Transverse colon (tissue), 4 donors: ENCODE data around the gene ATP8B4. TPM values are rescaled to one million over a fixed set of nuclear protein-coding genes. Genes with fewer than 3 reads are reported as not detected.

Experiments
- DNase-seq: peaks from one replicate; pipeline ENCODE4 v3.0.0-alpha.2; 2019
- H3K27ac ChIP-seq, 4 donors: fragments of 200-600 bp; sonication (generic); 2 replicates each; pipeline ENCODE4 v1.5.1; 2016 to 2018; ENCODE audit warnings: inconsistent platforms in 4 of 4
- H3K27me3 ChIP-seq: fragments of 200-600 bp; sonication (generic); 2 replicates; pipeline ENCODE4 v1.5.1; 2017; ENCODE audit warnings: inconsistent platforms
- H3K36me3 ChIP-seq, 4 donors: fragments of 200-600 bp; sonication (generic); 2 replicates each; pipeline ENCODE4 v1.5.1; 2017 to 2019; ENCODE audit warnings: inconsistent platforms in 4 of 4
- H3K4me1 ChIP-seq, 4 donors: fragments of 200-600 bp; sonication (generic); 2 replicates each; pipeline ENCODE4 v1.5.1; 2017 to 2020; ENCODE audit warnings: inconsistent platforms in 4 of 4
- H3K4me3 ChIP-seq, 4 donors: fragments of 200-600 bp; sonication (generic); 1 replicate in 1 of 4; 2 replicates in 3 of 4; pipeline versions ENCODE4 v1.5.1 to v1.6.1; 2017 to 2019; ENCODE audit warnings: inconsistent platforms in 4 of 4
- H3K9me3 ChIP-seq, 2 donors: fragments of 200-600 bp; sonication (generic); 2 replicates each; pipeline ENCODE4 v1.5.1; 2017 to 2019; ENCODE audit warnings: inconsistent platforms in 2 of 2
- CTCF ChIP-seq, 5 experiments: fragments of 200-600 bp in 3 of 5; fragments of 450-650 bp in 2 of 5; sonication (generic) in 3 of 5; IDR thresholded peaks; 1 replicate in 2 of 5; 2 replicates in 3 of 5; pipeline ENCODE4 v1.5.1; 2016 to 2017; ENCODE audit warnings: antibody characterized with exemption in 5 of 5, inconsistent platforms in 3 of 5, mild to moderate bottlenecking in 2 of 5, moderate library complexity in 1 of 5
- EP300 ChIP-seq: sonication (generic); formaldehyde crosslinking; IDR thresholded peaks from one replicate; pipeline ENCODE4 v1.6.1; 2017; ENCODE audit warnings: antibody characterized with exemption, low read depth
- POLR2A ChIP-seq: fragments of 450-650 bp; IDR thresholded peaks from one replicate; pipeline ENCODE4 v1.6.1; 2016; ENCODE audit warnings: antibody characterized with exemption, mild to moderate bottlenecking, moderate library complexity
- POLR2AphosphoS5 ChIP-seq, 3 donors: sonication (generic); formaldehyde crosslinking; IDR thresholded peaks; one replicate each; pipeline ENCODE4 v1.6.1; 2016; ENCODE audit warnings: antibody characterized with exemption in 3 of 3
- WGBS, 2 donors: methylation state at CpG; one replicate each; pipeline ENCODE4 v1.1.5; 2018; ENCODE audit warnings: low coverage in 1 of 2; 5-methylcytosine and 5-hydroxymethylcytosine counted together
- in situ Hi-C, 4 donors: fragments of 200-750 bp; cut with MboI; loops; one replicate each; pipeline versions ENCODE4 v1.15.0 to v1.15.1; 2017; ENCODE audit warnings: low sequenced_read_pairs in 3 of 4, low pct_ligation_motif_present in 1 of 4, low pct_unique_long_range_greater_than_20kb in 1 of 4
- intact Hi-C: fragments of 100-400 bp; cut with DNase I; formaldehyde crosslinking; loops from one replicate; pipeline ENCODE4 v1.15.1; 2023; ENCODE audit warnings: low total_unique reads
- total RNA-seq, 4 donors: library from RNA; depleted of rRNA; stranded (reverse); fragments of >200 nt; gene quantifications; one replicate each; pipeline ENCODE4 v1.1.0, GENCODE V29; 2016

Gene ATP8B4
- total RNA-seq, 4 donors from 2014 or later = 6.2 to 26.2 (median 8.5) TPM

- Histone ChIP-seq H3K9me3 (no peaks in the 10 kb centered on the region), H3K27me3 (no peaks in the 10 kb centered on the region), H3K4me3 (no peak overlapping the region), H3K27ac (peak overlapping the region in 3 of 4 donors; percentile 4 to 50 (median 13)), H3K36me3 (no peaks in the 10 kb centered on the region), H3K4me1 (peaks cover 0 to 5% (median 0%) of the 10 kb centered on the region in 4 donors)
- 76 to 78% methylated on average over 2 of the region's 2 CpGs for WGBS, 2 donors
- intact Hi-C loops (no loop called here), in situ Hi-C loops (no loop called here)
- DNase-seq = no peak
- TF ChIP-seq POLR2A (no peak), POLR2AphosphoS5 (IDR thresholded peaks at IDR 0.05) (no peak), CTCF (IDR thresholded peaks at IDR 0.05) (no peak), EP300 (no peak)
Observed at GRCh38 chr15:49888323-49888693, 230.7 kb downstream of the ATP8B4 start.

- 72 to 75% methylated on average over 3 to 7 of the region's 7 CpGs for whole genome bisulfite sequencing, 2 donors
- Histone ChIP-seq H3K36me3 (no peaks in the 10 kb centered on the region), H3K27me3 (no peaks in the 10 kb centered on the region), H3K4me3 (no peak overlapping the region), H3K4me1 (peaks cover 0 to 5% (median 0%) of the 10 kb centered on the region in 4 donors), H3K27ac (peak overlapping the region; percentile 4 to 50 (median 28)), H3K9me3 (no peaks in the 10 kb centered on the region)
- no peak for DNase-seq
- in situ Hi-C loops (no loop called here), intact Hi-C loops (no loop called here)
- TF ChIP-seq CTCF (IDR thresholded peaks at IDR 0.05) = no peak
- no peak for TF ChIP-seq POLR2A
- TF ChIP-seq EP300 = no peak
- TF ChIP-seq POLR2AphosphoS5 (IDR thresholded peaks at IDR 0.05) = no peak
Observed at GRCh38 chr15:49887659-49888322, 231.2 kb downstream of the ATP8B4 start.

- 93 to 96% methylated on average over 4 of the region's 4 CpGs for WGBS, 2 donors
- no peak for DNase-seq
- intact Hi-C loops = no loop called here
- H3K4me1 ChIP-seq = peaks cover 0 to 12% (median 0%) of the 10 kb centered on the region in 4 donors
- H3K9me3 ChIP-seq = no peaks in the 10 kb centered on the region
- no peak for TF ChIP-seq POLR2A
- TF ChIP-seq EP300 = no peak
- TF ChIP-seq POLR2AphosphoS5 (IDR thresholded peaks at IDR 0.05) = no peak
- no peak for TF ChIP-seq CTCF (IDR thresholded peaks at IDR 0.05)
- in situ Hi-C loops = no loop called here
- H3K27ac ChIP-seq = no peak overlapping the region
- no peaks in the 10 kb centered on the region for H3K36me3 ChIP-seq
- no peaks in the 10 kb centered on the region for H3K27me3 ChIP-seq
- H3K4me3 ChIP-seq = no peak overlapping the region
Observed at GRCh38 chr15:49883121-49883520, 235.9 kb downstream of the ATP8B4 start.

- no peak for TF ChIP-seq POLR2A
- TF ChIP-seq CTCF (IDR thresholded peaks at IDR 0.05) = no peak
- TF ChIP-seq EP300 = no peak
- TF ChIP-seq POLR2AphosphoS5 (IDR thresholded peaks at IDR 0.05) = no peak
- Histone ChIP-seq H3K27me3 (no peaks in the 10 kb centered on the region), H3K4me3 (no peak overlapping the region), H3K36me3 (no peaks in the 10 kb centered on the region), H3K27ac (no peak overlapping the region), H3K4me1 (peaks cover 1 to 14% (median 7%) of the 10 kb centered on the region in 4 donors), H3K9me3 (no peaks in the 10 kb centered on the region)
- in situ Hi-C loops = no loop called here
- 77 to 83% methylated on average over 4 to 5 of the region's 5 CpGs for WGBS, 2 donors
- DNase-seq = no peak
- intact Hi-C loops = no loop called here
Observed at GRCh38 chr15:49881866-49882265, 237.2 kb downstream of the ATP8B4 start.
